Astrocyte of the spinal cord (primary cell): ENCODE results near the gene KIAA0319L.
"Not testable (repeated sequence)": the region's sequence is repeated elsewhere in the genome, so short reads cannot be mapped to it uniquely, and the experiment has no call there.

Source experiments
- DNase-seq: peaks from one replicate; pipeline ENCODE4 v3.0.0; 2011; ENCODE audit warnings: low read depth, low spot score
- H3K4me3 ChIP-seq: 2 replicates; pipeline ENCODE4 v1.5.1; 2011; ENCODE audit warnings: low read depth, mild to moderate bottlenecking, low read length, moderate library complexity
- CTCF ChIP-seq: IDR thresholded peaks from 2 replicates; pipeline ENCODE4 v1.5.1; 2012; ENCODE audit warnings: low read depth, mild to moderate bottlenecking, low read length, inconsistent platforms
- in situ Hi-C: cut with HindIII; loops from 2 replicates; pipeline ENCODE4 v1.10.0; 2017; ENCODE audit warnings: low sequenced_read_pairs

KIAA0319L gene

GRCh38 chr1:35481229-35481628 is 76.0 kb downstream of the KIAA0319L start:
- in situ Hi-C loops = no loop called here
- H3K4me3 ChIP-seq = no peak overlapping the region
- DNase-seq = no peak
- TF ChIP-seq CTCF = no peak

GRCh38 chr1:35477870-35478269 is 79.3 kb downstream of the KIAA0319L start:
- H3K4me3 ChIP-seq = no peak overlapping the region
- in situ Hi-C loops = no loop called here
- TF ChIP-seq CTCF = no peak
- DNase-seq = no peak

- no peak overlapping the region for H3K4me3 ChIP-seq
- no peak for TF ChIP-seq CTCF
- DNase-seq = peak; percentile 55
- in situ Hi-C loops = no loop called here
Measured at GRCh38 chr1:35475856-35476674, 81.1 kb downstream of the KIAA0319L start.

- DNase-seq = no peak
- TF ChIP-seq CTCF = no peak
- in situ Hi-C loops = no loop called here
- no peak overlapping the region for H3K4me3 ChIP-seq
Measured at GRCh38 chr1:35475356-35475755, 81.8 kb downstream of the KIAA0319L start.

- in situ Hi-C loops, H3K4me3 ChIP-seq, DNase-seq: not testable (repeated sequence)
Measured at GRCh38 chr1:35473216-35473615, 84.0 kb downstream of the KIAA0319L start.

- no peak for TF ChIP-seq CTCF
- DNase-seq = no peak
- in situ Hi-C loops = no loop called here
- H3K4me3 ChIP-seq = no peak overlapping the region
Measured at GRCh38 chr1:35470977-35471613, 86.1 kb downstream of the KIAA0319L start.

- no peak for DNase-seq
- no peak overlapping the region for H3K4me3 ChIP-seq
- no peak for TF ChIP-seq CTCF
- in situ Hi-C loops = no loop called here
Measured at GRCh38 chr1:35466120-35466519, 91.1 kb downstream of the KIAA0319L start.

GRCh38 chr1:35463749-35464148 is 93.5 kb downstream of the KIAA0319L start:
- DNase-seq, H3K4me3 ChIP-seq, in situ Hi-C loops: not testable (repeated sequence)
